Measurements from ENCODE around the gene PARVB. TPM values are rescaled to one million over a fixed set of nuclear protein-coding genes. Genes with fewer than 3 reads are reported as not detected.

Gene PARVB
- total and polyA plus RNA-seq, 2 donors (not counting 3 experiments of a cell fraction or from before 2014, with no cell fraction given), result 155 to 162 TPM

DNA sequence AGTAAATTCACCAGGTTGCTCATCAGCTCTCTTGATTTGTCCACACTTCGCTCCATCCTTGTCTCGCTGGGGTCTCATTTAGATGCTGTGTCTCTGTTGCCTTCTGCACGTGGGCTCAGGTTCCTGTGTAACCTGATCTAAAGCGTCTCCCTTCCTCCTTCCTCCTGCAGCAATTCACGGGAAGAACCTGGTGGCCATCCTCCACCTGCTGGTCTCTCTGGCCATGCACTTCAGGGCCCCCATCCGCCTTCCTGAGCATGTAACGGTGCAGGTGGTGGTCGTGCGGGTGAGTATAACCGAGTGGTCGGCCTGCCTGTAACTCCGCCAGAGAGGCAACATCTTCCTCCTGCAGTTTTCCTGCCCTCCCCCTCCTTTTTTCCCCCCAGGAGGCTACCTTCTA is 108.6 kb downstream of the PARVB start:
- Histone ChIP-seq H3K9me3 (replicated peaks; ENCODE audit: control insufficient read depth, insufficient read depth, low read length) (peaks cover 3% of the 10 kb centered on the region), H3K4me3 (replicated peaks in 1 of 3; ENCODE audit: insufficient read depth in 1 of 3, low read depth in 1 of 3, low read length in 3 of 3) (no peak overlapping the region), H3K79me2 (ENCODE audit: control insufficient read depth, insufficient read depth, low read length) (peaks cover 8% of the 10 kb centered on the region), H4K20me1 (replicated peaks; ENCODE audit: control insufficient read depth, extremely low read depth, insufficient read depth, low read length) (no peaks in the 10 kb centered on the region), H3K9me1 (replicated peaks; ENCODE audit: control insufficient read depth, extremely low read depth, insufficient read depth, low read length) (no peaks in the 10 kb centered on the region), H3K27ac (ENCODE audit: insufficient read depth, low read depth, low read length) (no peak overlapping the region), H3K9ac (replicated peaks; ENCODE audit: extremely low read depth, insufficient read depth, low read length) (no peak overlapping the region), H3K4me1 (ENCODE audit: control insufficient read depth, extremely low read depth, insufficient read depth, low read length) (peaks cover 36% of the 10 kb centered on the region), H3K4me2 (ENCODE audit: insufficient read depth, low read length) (no peak overlapping the region), H3K36me3 (ENCODE audit: control insufficient read depth in 2 of 2, extremely low read depth in 1 of 2, insufficient read depth in 2 of 2, low read length in 2 of 2) (peaks cover 12 to 30% of the 10 kb centered on the region in 2 experiments), H3K27me3 (ENCODE audit: control insufficient read depth in 2 of 2, insufficient read depth in 2 of 2, low read length in 2 of 2) (no peaks in the 10 kb centered on the region), H2AFZ (ENCODE audit: low read depth, low read length) (no peak overlapping the region)
- no peak for FAIRE-seq
- no peak for DNase-seq (ENCODE audit: low read depth, low spot score)
- ChIA-PET CTCF (no interaction called here), POLR2A (no interaction called here)
- dilution Hi-C loops (cut with MboI; ENCODE audit: extremely low pct_ligation_motif_present, low sequenced_read_pairs), result no loop called here
- no peak for TF ChIP-seq EZH2 (IDR thresholded peaks at IDR 0.05; ENCODE audit: borderline replicate concordance, low read depth, low read length, severe bottlenecking)
- TF ChIP-seq GATA2 (IDR thresholded peaks at IDR 0.05; ENCODE audit: insufficient read depth, insufficient read length, low read depth, low read length), result no peak
- TF ChIP-seq POLR2A (IDR thresholded peaks at IDR 0.05; ENCODE audit: low read depth, low read length), result no peak
- TF ChIP-seq FOS (IDR thresholded peaks at IDR 0.05; ENCODE audit: borderline replicate concordance, insufficient read depth, low read length), result no peak
- TF ChIP-seq JUN (IDR thresholded peaks at IDR 0.05; ENCODE audit: borderline replicate concordance, insufficient read depth, insufficient read length, low read depth), result no peak
- intact Hi-C loops (cut with micrococcal nuclease), result no loop called here
- no TSS peak for BruUV-seq (replicated peaks)

DNA sequence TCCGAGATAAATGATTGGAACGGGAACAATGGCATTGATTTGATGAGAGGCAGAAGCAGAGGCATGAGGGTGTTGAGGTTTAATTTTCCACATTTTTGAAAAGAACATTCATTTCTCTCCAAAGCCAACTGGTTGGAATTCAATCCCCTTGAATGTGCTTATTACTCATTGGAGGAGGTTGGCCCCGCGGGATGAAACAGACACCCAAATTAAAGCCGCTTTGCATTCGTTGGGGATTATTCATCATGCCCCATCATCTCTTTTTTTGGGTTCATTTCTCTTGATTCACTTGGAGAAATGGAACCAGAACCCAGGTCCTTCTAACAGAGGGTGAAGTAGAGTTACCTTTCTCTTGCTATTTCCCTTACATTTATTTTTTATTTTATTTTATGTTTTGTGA is 109.1 kb downstream of the PARVB start:
- dilution Hi-C loops (cut with MboI; ENCODE audit: extremely low pct_ligation_motif_present, low sequenced_read_pairs) (no loop called here), intact Hi-C loops (cut with micrococcal nuclease) (no loop called here)
- H4K20me1 ChIP-seq (replicated peaks; ENCODE audit: control insufficient read depth, extremely low read depth, insufficient read depth, low read length), result no peaks in the 10 kb centered on the region
- ChIA-PET POLR2A (no interaction called here), CTCF (interaction anchor here (1.0 to 1.4 kb wide), 2 partner anchors 52 to 140 kb away, joined by 4 to 5 read pairs; no protein-coding TSS in a partner anchor)
- H3K9ac ChIP-seq (replicated peaks; ENCODE audit: extremely low read depth, insufficient read depth, low read length), result no peak overlapping the region
- H3K4me3 ChIP-seq (replicated peaks in 1 of 3; ENCODE audit: insufficient read depth in 1 of 3, low read depth in 1 of 3, low read length in 3 of 3), result no peak overlapping the region
- peaks cover 3% of the 10 kb centered on the region for H3K9me3 ChIP-seq (replicated peaks; ENCODE audit: control insufficient read depth, insufficient read depth, low read length)
- peaks cover 36% of the 10 kb centered on the region for H3K4me1 ChIP-seq (ENCODE audit: control insufficient read depth, extremely low read depth, insufficient read depth, low read length)
- H3K27ac ChIP-seq (ENCODE audit: insufficient read depth, low read depth, low read length), result no peak overlapping the region
- no peaks in the 10 kb centered on the region for H3K9me1 ChIP-seq (replicated peaks; ENCODE audit: control insufficient read depth, extremely low read depth, insufficient read depth, low read length)
- BruUV-seq (replicated peaks), result no TSS peak
- TF ChIP-seq FOS (IDR thresholded peaks at IDR 0.05; ENCODE audit: borderline replicate concordance, insufficient read depth, low read length), result no peak
- H2AFZ ChIP-seq (ENCODE audit: low read depth, low read length), result no peak overlapping the region
- peaks cover 8% of the 10 kb centered on the region for H3K79me2 ChIP-seq (ENCODE audit: control insufficient read depth, insufficient read depth, low read length)
- DNase-seq (ENCODE audit: low read depth, low spot score), result no peak
- no peaks in the 10 kb centered on the region for H3K27me3 ChIP-seq (ENCODE audit: control insufficient read depth in 2 of 2, insufficient read depth in 2 of 2, low read length in 2 of 2)
- peaks cover 12 to 33% of the 10 kb centered on the region in 2 experiments for H3K36me3 ChIP-seq (ENCODE audit: control insufficient read depth in 2 of 2, extremely low read depth in 1 of 2, insufficient read depth in 2 of 2, low read length in 2 of 2)
- FAIRE-seq, result no peak
- no peak overlapping the region for H3K4me2 ChIP-seq (ENCODE audit: insufficient read depth, low read length)

Measured in endothelial cell of umbilical vein (primary cell).